MCF 10A (cell line): ENCODE results near the gene ZBTB25. TPM values are rescaled to one million over a fixed set of nuclear protein-coding genes. Genes with fewer than 3 reads are reported as not detected.

Source experiments
- BruUV-seq: library from RNA; stranded (reverse); fragments of 400-500 nt; replicated peaks from 2 replicates; lab custom pipeline; 2021; lab: Mats Ljungman, UMichigan
- CTCF ChIA-PET: fragments of 300-600 bp; sonication (Branson Sonifier 250); formaldehyde crosslinking; extraction: SDS; loops from one replicate; lab custom pipeline; 2021; ENCODE audit warnings: antibody characterized with exemption, inconsistent platforms; lab: Yijun Ruan, JAX
- POLR2A ChIA-PET: fragments of 300-600, 350-650 bp; sonication (Branson Sonifier 250); formaldehyde crosslinking; extraction: SDS; loops from one replicate; lab custom pipeline; 2020; ENCODE audit warnings: antibody characterized with exemption, inconsistent platforms; lab: Yijun Ruan, JAX
- DNase-seq: peaks from one replicate; pipeline ENCODE4 v3.0.0-alpha.2; 2018; ENCODE audit not compliant: unreplicated experiment
- H3K27ac Mint-ChIP-seq: one replicate; pipeline ENCODE4 v1.8.0; 2022; ENCODE audit warnings: mild to moderate bottlenecking, low read depth, mixed read lengths; ENCODE audit not compliant: unreplicated experiment
- H3K27me3 Mint-ChIP-seq: one replicate; pipeline ENCODE4 v1.8.0; 2022; ENCODE audit warnings: mixed read lengths; ENCODE audit not compliant: insufficient read depth, unreplicated experiment
- H3K36me3 Mint-ChIP-seq: one replicate; pipeline ENCODE4 v1.8.0; 2022; ENCODE audit warnings: mild to moderate bottlenecking, moderate library complexity, mixed read lengths; ENCODE audit not compliant: insufficient read depth, unreplicated experiment
- H3K4me1 Mint-ChIP-seq: one replicate; pipeline ENCODE4 v1.8.0; 2022; ENCODE audit warnings: mixed read lengths; ENCODE audit not compliant: insufficient read depth, unreplicated experiment
- H3K4me3 Mint-ChIP-seq: one replicate; pipeline ENCODE4 v1.8.0; 2022; ENCODE audit warnings: mild to moderate bottlenecking, moderate library complexity, mixed read lengths; ENCODE audit not compliant: unreplicated experiment
- H3K9me3 Mint-ChIP-seq: one replicate; pipeline ENCODE4 v1.8.0; 2022; ENCODE audit warnings: mixed read lengths; ENCODE audit not compliant: unreplicated experiment
- intact Hi-C: fragments of 100-400 bp; cut with micrococcal nuclease; formaldehyde crosslinking; loops from 2 replicates; pipeline ENCODE4 v1.14.1; 2022
- total RNA-seq: library from RNA; stranded (reverse); gene quantifications from 2 replicates; pipeline ENCODE4 v1.2.3, GENCODE V29; 2022
- TF ChIP-seq, protein P1 (sequence below): fragments of 200-600 bp; IDR thresholded peaks from one replicate; pipeline ENCODE4 v1.8.0; 2022; ENCODE audit warnings: antibody characterized with exemption, mild to moderate bottlenecking; ENCODE audit not compliant: unreplicated experiment

ZBTB25 gene
- total RNA-seq, 1 experiment from 2014 or later, result 11.7 TPM

DNA sequence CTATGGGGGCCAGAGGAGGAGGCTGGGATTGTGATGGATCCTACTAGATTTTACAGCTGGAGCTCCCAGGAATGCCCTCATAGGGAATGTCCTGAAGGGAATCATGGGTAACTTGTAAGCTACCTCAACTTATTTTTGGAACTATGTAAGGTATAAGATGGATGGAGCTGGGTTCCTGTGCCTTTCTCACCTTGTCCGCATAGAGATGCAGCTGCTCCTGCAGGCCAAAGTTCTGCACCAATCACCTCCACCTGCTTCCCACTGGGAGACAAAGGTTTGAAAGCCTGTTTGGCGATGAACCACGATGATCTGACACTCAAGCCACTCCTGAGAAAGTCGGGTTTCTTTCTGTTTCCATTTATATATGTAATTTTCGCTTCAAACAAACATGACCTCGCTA lies 39.0 kb downstream of the ZBTB25 start:
- CTCF ChIA-PET, result interaction anchor here (1.2 to 3.0 kb wide), 3 partner anchors 35 to 121 kb away, joined by 3 to 22 read pairs (median 5); no protein-coding TSS in a partner anchor
- peak; percentile 3 for DNase-seq
- no peak overlapping the region for H3K27ac Mint-ChIP-seq
- intact Hi-C loops, result no loop called here
- POLR2A ChIA-PET, result interaction anchor here (0.7 to 2.1 kb wide), 5 partner anchors 13 to 234 kb away, joined by 3 to 5 read pairs (median 3); partner anchors contain the start of gene MTHFD1
- H3K27me3 Mint-ChIP-seq, result no peaks in the 10 kb centered on the region
- peak overlapping the region; percentile 78 for H3K4me3 Mint-ChIP-seq
- peaks cover 6% of the 10 kb centered on the region for H3K4me1 Mint-ChIP-seq
- no peaks in the 10 kb centered on the region for H3K9me3 Mint-ChIP-seq
- TF ChIP-seq, protein P1, sequence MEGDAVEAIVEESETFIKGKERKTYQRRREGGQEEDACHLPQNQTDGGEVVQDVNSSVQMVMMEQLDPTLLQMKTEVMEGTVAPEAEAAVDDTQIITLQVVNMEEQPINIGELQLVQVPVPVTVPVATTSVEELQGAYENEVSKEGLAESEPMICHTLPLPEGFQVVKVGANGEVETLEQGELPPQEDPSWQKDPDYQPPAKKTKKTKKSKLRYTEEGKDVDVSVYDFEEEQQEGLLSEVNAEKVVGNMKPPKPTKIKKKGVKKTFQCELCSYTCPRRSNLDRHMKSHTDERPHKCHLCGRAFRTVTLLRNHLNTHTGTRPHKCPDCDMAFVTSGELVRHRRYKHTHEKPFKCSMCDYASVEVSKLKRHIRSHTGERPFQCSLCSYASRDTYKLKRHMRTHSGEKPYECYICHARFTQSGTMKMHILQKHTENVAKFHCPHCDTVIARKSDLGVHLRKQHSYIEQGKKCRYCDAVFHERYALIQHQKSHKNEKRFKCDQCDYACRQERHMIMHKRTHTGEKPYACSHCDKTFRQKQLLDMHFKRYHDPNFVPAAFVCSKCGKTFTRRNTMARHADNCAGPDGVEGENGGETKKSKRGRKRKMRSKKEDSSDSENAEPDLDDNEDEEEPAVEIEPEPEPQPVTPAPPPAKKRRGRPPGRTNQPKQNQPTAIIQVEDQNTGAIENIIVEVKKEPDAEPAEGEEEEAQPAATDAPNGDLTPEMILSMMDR, result no peak
- peaks cover 6% of the 10 kb centered on the region for H3K36me3 Mint-ChIP-seq
- no TSS peak for BruUV-seq

DNA sequence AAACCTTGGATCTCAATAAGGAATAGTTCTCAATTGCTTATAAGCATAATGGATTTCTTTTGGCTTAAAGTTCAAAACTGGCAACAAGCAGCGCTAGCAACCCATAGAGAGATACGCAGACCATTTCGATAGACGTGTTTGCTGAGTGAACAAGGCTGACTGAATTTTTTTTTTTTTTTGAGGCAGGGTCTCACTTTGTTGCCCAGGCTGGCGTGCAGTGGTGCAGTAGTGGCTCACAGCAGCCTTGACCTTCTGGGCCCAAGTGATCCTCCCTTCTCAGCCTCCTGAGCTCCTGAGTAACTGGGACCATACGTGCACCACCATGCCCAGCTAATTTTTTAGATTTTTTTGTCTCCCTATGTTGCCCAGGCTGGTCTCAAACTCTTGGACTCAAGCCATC lies 39.8 kb downstream of the ZBTB25 start:
- Mint-ChIP-seq H3K4me3 (no peak overlapping the region), H3K9me3 (no peaks in the 10 kb centered on the region), H3K4me1 (peaks cover 6% of the 10 kb centered on the region), H3K36me3 (peaks cover 14% of the 10 kb centered on the region), H3K27me3 (no peaks in the 10 kb centered on the region), H3K27ac (no peak overlapping the region)
- ChIA-PET CTCF (interaction anchor here (0.6 to 3.0 kb wide), 7 partner anchors 16 to 520 kb away, joined by 3 to 22 read pairs (median 4); no protein-coding TSS in a partner anchor), POLR2A (interaction anchor here (0.8 to 2.1 kb wide), 6 partner anchors 13 to 76 kb away, joined by 3 to 5 read pairs (median 3); partner anchors contain the start of gene MTHFD1)
- no peak for DNase-seq
- BruUV-seq, result no TSS peak
- TF ChIP-seq, protein P1, result no peak
- intact Hi-C loops, result no loop called here

DNA sequence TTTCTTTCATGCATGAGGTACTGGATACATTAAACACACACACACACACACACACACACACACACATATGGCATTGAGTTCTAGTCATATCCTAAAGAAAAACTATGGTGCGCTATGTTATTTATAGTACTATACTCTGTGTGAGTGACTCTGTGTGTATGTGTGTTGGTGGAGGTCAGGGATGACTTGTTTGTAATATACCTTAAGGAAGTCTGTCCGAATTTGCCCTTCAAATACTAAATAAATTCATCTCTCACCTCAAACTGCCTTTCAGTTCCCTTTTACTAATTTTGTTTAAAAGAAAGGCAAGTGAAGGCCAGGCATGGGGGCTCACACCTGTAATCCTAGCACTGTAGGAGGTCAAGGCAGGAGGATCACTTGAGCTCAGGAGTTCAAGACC lies 40.4 kb downstream of the ZBTB25 start:
- H3K9me3 Mint-ChIP-seq, result no peaks in the 10 kb centered on the region
- TF ChIP-seq, protein P1, result no peak
- no TSS peak for BruUV-seq
- H3K4me1 Mint-ChIP-seq, result peaks cover 6% of the 10 kb centered on the region
- CTCF ChIA-PET, result interaction anchor here (0.6 to 3.0 kb wide), 7 partner anchors 13 to 521 kb away, joined by 3 to 22 read pairs (median 4); no protein-coding TSS in a partner anchor
- H3K4me3 Mint-ChIP-seq, result no peak overlapping the region
- H3K36me3 Mint-ChIP-seq, result peaks cover 21% of the 10 kb centered on the region
- no peaks in the 10 kb centered on the region for H3K27me3 Mint-ChIP-seq
- intact Hi-C loops, result no loop called here
- DNase-seq, result no peak
- H3K27ac Mint-ChIP-seq, result no peak overlapping the region
- POLR2A ChIA-PET, result interaction anchor here (0.8 to 2.1 kb wide), 5 partner anchors 12 to 75 kb away, joined by 3 to 5 read pairs (median 4); partner anchors contain the start of genes MTHFD1 and ZBTB25

DNA sequence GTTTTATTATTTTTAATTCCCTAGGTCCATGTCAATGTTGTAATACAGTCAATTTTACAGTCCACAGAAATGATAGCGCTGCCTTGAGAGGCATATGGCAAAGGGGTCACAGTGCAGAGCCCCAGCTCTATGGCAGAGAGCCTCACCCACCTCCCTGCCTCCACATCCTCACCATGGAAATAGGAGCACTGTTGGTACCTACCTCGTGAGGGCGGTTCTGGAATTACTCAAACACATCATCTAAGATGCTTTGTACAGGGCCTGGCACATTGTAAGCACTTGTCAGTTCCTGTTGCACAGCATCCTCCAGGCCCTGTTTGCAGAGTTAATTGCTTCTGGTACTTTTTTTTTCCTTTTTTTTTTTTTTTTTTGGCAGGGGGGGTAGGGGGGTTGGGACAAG lies 42.4 kb downstream of the ZBTB25 start:
- intact Hi-C loops, result no loop called here
- POLR2A ChIA-PET, result interaction anchor here (0.9 kb wide), 1 partner anchor 54 kb away, joined by 3 read pairs; no protein-coding TSS in a partner anchor
- BruUV-seq, result no TSS peak
- peaks cover 34% of the 10 kb centered on the region for H3K36me3 Mint-ChIP-seq
- TF ChIP-seq, protein P1, result no peak
- H3K27ac Mint-ChIP-seq, result peak overlapping the region; percentile 24
- CTCF ChIA-PET, result interaction anchor here (0.7 kb wide), 2 partner anchors 13 to 33 kb away, joined by 3 to 4 read pairs; no protein-coding TSS in a partner anchor
- no peak for DNase-seq
- no peaks in the 10 kb centered on the region for H3K9me3 Mint-ChIP-seq
- no peaks in the 10 kb centered on the region for H3K27me3 Mint-ChIP-seq
- no peak overlapping the region for H3K4me3 Mint-ChIP-seq
- peaks cover 6% of the 10 kb centered on the region for H3K4me1 Mint-ChIP-seq
